ENCODE data around the gene PKD2.
A peak's percentile ranks its signal among the peaks of the same experiment; 100 is the strongest.

Gene PKD2

DNA sequence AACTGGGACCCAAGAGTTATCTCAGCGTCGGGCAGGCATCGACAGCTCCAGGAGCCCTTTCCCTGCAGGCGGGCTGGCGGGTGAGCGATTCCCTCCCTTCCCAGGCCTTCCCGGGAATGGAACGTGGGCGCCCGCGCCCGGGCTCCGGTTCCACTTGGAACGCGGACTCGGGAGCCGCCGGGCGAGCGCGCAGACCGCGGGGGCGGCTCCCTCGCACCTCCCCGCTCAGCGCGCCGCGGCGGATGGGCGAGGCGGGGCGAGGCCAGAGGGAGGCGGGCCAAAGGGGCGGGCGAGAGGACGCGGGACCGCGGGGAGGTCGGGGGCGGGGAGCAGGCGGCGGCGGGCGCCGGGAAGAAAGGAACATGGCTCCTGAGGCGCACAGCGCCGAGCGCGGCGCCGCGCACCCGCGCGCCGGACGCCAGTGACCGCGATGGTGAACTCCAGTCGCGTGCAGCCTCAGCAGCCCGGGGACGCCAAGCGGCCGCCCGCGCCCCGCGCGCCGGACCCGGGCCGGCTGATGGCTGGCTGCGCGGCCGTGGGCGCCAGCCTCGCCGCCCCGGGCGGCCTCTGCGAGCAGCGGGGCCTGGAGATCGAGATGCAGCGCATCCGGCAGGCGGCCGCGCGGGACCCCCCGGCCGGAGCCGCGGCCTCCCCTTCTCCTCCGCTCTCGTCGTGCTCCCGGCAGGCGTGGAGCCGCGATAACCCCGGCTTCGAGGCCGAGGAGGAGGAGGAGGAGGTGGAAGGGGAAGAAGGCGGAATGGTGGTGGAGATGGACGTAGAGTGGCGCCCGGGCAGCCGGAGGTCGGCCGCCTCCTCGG lies at the start of gene PKD2:
PKD2 (plus strand) TSS at position 332 of the 818 bp plus-strand sequence; CDS start at position 431, 99 bp downstream.
- DNase-seq, result peak; percentile 40 to 48

DNA sequence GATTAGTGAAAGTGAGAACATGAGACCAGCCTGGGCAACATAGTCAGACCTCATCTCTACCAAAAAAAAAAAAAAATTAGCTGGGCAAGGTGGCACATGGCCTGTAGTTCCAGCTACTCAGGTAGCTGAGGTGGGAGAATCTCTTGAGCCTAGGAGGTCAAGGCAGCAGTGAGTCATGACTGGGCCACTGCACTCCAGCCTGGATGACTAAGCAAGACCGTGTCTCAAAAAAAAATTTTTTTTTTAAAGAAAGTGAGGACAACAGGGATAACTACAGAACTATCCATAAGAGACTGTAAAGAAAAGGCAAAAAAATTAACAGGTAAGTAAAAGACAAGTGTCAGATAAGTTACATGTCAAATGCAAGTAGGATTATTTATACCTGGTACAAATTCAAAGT lies 45.4 kb upstream of the PKD2 start:
- no peak for DNase-seq

DNA sequence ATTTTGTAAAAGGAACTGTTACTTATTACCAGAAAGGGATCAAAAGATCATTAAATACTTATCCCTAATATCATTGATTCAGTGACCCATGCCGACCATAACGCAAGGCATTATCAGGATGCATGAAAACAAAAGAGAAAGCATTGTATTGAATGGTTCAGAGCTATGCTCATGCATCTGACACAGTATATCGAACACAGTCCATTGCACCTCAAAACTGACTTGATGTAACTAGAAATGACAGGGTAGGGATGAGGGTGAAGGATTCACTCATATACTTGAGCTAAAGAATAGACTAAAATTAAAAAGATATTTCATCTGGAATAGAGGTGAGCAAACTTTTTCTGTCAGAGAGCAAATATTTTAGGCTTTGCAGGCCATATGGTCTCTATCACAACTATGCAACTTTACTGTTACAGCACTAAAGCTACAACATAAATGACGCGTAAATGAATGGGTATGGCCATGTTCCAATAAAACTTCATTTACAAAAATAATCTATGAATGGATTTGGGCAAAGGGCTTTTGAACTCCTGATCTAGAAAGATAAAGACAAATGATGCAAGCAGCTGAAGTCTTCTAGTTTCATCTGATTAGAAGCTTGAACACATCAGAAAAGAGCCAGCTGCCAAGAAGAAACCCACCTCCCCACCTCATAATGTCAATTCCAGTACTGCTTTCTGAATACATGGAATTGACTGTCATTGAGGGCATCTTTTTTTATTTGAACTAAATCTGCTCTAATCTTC lies 44.9 kb upstream of the PKD2 start:
- no peak for DNase-seq

DNA sequence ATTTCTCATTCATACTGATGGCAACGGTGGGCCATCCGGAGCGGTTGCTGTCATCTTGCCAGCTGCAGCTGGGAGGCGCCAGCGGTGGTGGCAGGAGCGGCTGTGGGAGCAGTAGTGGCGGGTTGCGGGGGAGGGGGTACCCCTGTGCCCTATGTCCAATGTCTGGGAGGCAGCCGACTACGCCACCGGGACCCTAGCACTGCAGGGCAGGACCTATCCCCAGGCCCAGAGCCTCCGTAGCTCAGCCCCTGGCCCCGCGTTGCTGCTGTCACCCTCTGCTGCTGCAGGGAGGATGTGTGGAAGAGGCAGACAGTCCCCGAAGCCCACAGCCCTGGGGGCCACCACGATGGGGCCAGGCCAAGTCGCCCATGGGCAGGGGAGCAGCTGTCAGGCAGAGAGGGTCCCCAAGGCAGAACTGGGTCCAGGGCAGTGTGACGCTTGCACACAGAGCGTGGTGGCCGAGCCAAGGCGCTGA lies 41.9 kb upstream of the PKD2 start:
- no peak for DNase-seq

DNA sequence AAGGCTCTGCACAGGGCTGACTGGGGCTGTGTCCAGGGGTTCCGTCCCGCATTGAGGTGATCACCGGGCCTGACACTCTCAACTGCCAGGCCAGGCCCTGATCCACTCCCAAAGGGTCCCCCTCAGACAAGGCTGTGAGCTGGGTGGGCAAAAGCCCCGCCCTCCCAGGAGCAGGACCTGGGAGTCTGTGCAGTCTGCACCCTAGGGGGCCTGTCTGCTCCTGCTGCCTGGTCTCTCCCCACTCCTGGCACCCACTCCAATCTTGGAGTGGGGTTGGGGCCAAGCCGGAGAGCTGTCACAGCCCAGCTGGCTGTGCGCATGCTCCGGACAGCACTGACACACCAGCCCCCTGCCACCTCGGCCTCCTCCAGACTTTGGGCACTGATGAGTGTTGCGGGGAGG lies 41.3 kb upstream of the PKD2 start:
- no peak for DNase-seq

DNA sequence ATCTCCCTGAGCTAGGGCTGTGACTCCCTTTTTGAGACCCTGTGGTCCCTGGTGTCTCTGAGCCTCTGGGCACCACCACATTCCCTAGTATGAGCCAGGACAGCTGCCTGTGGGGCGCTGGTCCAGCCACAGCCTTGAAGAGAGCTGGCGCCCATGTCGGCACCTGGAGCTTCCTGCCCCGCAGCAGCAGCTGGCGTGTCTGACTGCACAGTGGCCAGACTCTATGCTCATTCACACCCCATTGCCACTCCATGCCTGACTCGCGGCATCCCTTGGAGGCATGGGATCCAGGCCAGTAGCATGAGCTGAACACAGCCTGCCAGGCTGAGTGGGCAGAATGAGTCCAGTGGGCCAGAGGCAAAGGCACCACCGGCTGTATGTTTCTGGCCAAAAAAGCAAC lies 40.2 kb upstream of the PKD2 start:
- no peak for DNase-seq

DNA sequence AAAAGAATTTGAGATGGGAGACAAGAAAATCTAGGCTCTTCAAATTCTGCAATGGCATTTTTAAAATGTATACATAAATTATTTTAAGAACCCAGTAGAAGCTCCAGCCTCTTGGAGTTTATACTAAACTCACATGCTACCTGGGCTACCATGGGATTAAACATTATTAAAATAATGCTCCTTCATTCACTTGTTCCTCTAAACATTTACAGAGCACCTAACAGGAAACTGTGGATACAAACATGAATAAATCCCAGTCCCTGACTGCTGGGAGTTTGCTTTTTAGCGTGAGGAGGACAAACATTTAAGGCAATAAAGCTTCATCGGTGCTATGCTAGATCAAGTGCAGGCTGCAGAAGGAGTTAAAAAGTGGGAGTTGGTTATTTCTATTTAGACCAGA lies 37.3 kb upstream of the PKD2 start:
- no peak for DNase-seq

DNA sequence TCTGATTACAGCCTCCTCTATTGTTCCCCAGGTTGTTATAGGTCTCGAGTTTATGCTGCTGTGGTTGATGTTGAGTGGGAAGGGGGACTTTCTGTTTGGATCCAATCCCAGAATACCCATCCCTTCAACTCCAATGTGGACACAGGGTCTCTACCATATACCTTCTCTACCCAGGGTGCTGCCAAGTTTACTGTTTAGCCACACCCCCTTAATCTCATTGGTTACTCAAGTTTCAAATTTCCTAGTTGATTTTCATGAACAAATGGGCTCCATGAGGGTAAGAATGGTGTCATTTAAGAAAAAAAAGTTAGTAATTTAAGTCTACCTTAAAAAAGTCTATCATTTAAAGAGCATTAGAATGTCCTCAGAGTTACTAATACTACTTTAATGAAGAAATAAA lies 35.6 kb upstream of the PKD2 start:
- DNase-seq, result no peak

DNA sequence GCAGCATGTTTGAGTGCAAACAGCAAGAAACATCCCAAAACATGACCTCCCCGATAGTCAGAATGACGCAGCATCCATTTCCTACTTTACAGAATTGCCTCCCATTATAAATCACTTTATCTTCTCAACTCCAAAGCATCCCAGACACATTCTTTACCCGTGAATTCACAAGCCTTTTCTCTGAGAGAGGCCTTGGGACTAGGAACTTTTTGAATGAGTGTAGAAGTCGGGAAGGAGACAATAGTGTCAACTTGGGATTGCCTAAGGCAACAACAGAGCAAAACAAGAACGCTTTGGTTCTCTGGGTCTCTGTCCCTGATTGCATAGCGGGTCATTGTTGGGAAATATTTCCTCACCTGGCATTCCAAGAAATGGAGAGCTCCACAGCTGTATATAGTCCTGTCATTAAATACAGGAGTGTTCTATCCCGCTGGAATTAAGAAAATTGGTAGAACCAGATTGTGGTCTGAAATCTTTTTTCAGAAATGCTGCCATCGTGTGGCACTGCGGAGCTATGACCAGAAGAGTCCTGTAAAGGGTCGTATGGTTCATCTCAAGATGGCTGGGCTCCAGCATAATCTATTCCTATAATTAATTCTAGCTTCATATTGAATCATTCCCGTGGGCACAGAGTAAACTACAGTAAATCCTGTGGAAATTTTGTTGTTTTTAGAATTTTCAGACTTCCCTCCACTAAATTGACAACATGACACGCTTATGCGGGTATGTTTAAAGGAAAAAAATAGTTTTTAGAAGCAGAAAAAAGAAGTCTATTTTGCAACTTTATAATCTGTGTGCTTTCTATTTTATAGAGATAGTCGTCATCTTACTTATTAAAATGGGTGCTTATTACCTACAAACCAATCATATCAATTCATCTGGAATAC lies 33.9 kb upstream of the PKD2 start:
- peak in 1 of 2 donors; percentile 45 for DNase-seq

DNA sequence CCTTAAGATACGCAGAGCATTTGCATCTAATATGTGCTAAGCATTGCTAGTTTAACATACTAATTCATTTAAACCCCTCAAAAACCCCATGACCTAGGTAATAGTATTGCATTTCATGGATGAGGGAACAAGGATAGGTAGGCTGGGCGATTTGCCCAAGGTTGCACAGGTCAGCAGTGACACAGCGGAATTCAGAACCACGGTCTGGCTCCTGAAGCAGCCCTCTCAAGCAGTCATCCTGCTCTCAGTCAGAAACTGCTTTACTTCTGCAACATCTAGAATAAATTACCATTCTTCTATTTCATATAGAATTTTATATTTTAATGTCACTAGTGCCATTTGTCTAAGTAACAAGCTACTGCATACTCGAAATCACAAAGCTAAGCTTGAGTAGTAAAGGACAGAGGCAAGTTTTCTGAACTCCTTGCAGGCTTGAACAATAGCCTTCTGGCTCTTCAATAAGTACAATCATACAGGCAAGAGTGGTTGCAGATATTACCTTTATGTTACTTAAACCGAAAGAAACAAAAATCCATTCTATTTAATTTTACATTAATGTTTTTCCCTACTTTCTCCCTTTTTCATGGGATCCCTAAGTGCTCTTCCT lies 32.5 kb upstream of the PKD2 start:
- DNase-seq, result no peak

DNA sequence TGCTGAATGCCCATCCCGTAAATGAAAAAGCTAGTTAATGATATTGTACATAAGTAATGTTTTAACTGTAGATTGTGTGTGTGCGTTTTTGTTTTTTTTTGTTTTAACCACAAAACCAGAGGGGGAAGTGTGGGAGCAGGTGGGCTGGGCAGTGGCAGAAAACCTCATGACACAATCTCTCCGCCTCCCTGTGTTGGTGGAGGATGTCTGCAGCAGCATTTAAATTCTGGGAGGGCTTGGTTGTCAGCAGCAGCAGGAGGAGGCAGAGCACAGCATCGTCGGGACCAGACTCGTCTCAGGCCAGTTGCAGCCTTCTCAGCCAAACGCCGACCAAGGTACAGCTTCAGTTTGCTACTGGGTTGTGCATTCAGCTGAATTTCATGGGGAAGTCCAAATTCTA lies 32.0 kb upstream of the PKD2 start, which contains the start of gene SPP1:
SPP1 (plus strand) TSS at position 249 of the 400 bp plus-strand sequence. CDS start 1,182 bp downstream, outside the sequence.
- peak in 1 of 2 donors; percentile 78 for DNase-seq

DNA sequence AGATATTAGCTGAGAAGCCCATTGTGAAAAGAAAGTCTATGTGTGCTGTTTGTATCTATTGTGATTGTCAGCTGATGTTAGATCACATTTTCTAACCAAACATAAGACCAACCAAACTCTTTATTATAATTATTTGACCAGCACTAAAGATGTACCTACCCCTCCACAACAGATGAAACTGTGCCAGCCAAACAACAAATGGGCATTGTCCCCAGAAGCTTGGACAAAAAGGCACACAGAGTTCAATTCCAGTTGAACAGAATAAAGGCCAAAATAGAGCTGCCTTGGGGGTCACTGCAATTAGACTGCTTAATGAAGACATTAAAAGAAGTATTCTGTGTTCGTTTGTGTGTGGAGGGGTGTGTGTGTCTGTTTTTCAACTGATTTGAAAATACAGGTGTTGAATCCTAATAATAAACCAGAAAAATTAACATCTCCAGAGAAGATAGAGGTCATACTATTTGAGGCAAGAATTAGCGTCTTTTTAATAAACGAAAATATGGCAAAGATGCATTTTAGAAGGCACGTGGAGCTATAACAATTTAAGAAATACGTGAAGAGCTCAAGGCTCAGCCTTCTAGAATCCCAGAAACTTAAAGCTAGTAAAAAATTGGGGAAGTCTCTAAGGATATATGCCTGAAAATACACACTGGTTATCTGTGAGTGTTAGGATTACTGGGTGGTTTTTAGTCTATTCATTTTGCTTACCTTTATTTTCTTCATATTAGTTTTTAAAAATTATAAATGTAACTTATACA lies 29.7 kb upstream of the PKD2 start:
- no peak for DNase-seq

DNA sequence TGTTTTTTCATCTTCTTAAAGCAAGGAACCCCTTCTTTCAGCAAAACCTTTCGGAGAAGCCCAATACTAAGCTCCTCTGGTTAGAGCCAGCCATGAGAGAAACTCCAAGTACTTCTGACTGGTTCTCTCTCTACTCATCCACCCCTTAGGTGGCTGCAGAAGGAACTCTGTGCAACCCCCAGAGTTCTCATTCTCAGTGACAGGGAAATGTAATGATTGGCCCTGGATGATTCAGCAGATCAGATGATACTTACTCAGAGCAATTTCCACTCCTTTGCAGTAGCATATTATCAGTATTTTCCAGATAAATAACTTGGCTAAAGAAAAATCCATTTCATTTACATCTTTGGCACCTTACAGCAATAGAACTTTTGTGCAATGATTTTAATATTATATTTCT lies 28.8 kb upstream of the PKD2 start:
- peak in 1 of 2 donors; percentile 28 for DNase-seq

DNA sequence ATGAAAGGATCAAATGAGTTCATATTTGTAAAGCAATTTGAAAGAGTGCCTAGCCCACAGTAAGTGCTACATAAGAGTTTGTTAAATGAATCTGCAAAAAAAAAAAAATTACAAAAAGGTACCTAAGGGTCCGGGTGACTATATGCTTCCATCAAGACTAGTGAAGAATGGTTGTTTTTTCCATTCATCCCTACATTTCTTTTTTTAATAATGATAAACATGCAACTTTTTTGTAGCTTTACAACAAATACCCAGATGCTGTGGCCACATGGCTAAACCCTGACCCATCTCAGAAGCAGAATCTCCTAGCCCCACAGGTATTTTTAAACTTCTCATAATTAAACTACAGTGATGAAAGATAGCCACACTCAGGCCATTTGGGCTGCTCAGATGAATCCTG lies 27.6 kb upstream of the PKD2 start:
- no peak for DNase-seq

DNA sequence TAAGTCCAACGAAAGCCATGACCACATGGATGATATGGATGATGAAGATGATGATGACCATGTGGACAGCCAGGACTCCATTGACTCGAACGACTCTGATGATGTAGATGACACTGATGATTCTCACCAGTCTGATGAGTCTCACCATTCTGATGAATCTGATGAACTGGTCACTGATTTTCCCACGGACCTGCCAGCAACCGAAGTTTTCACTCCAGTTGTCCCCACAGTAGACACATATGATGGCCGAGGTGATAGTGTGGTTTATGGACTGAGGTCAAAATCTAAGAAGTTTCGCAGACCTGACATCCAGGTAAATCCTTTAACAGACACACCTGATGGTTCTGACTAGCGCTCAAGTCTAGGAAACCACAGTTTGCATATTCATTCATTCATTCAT lies 25.9 kb upstream of the PKD2 start:
- no peak for DNase-seq

DNA sequence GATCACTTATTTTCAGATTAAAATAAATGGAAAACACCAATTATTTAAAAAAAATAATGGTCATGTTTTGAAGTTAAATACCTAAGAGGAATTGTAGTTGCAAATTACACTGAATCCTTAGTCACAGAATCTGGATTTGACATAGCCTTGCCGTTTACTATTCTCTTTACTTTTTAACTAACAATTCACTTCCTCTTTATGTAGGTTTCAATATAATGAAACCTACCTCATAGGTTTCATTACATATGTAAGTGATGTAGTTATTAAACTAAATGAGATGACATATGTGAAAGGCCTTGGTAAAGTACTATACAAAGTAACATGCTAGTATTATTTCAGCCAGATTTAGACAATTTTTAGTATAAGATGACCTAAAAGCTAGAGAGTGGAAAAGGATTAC lies 25.4 kb upstream of the PKD2 start:
- DNase-seq, result no peak

DNA sequence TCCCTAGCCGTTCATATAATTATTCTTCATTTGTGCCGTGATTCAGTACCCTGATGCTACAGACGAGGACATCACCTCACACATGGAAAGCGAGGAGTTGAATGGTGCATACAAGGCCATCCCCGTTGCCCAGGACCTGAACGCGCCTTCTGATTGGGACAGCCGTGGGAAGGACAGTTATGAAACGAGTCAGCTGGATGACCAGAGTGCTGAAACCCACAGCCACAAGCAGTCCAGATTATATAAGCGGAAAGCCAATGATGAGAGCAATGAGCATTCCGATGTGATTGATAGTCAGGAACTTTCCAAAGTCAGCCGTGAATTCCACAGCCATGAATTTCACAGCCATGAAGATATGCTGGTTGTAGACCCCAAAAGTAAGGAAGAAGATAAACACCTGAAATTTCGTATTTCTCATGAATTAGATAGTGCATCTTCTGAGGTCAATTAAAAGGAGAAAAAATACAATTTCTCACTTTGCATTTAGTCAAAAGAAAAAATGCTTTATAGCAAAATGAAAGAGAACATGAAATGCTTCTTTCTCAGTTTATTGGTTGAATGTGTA lies 24.9 kb upstream of the PKD2 start:
- DNase-seq, result no peak

DNA sequence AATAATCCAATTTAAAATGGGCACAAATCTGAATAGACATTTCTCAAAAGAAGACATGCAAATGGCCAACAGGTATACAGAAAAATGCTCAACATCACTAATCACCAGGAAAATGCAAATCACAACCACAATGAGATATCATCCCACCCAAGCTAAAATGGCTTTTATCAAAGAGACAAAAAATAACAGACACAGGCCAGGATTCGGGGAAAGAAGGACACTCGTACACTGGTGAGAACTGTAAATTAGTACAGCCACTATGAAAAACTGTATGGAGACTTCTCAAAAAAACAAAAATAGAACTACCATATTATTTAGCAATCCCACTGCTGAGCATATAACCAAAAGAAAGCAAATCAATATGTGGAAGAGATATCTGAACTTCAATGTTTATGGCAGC lies 23.4 kb upstream of the PKD2 start:
- no peak for DNase-seq

DNA sequence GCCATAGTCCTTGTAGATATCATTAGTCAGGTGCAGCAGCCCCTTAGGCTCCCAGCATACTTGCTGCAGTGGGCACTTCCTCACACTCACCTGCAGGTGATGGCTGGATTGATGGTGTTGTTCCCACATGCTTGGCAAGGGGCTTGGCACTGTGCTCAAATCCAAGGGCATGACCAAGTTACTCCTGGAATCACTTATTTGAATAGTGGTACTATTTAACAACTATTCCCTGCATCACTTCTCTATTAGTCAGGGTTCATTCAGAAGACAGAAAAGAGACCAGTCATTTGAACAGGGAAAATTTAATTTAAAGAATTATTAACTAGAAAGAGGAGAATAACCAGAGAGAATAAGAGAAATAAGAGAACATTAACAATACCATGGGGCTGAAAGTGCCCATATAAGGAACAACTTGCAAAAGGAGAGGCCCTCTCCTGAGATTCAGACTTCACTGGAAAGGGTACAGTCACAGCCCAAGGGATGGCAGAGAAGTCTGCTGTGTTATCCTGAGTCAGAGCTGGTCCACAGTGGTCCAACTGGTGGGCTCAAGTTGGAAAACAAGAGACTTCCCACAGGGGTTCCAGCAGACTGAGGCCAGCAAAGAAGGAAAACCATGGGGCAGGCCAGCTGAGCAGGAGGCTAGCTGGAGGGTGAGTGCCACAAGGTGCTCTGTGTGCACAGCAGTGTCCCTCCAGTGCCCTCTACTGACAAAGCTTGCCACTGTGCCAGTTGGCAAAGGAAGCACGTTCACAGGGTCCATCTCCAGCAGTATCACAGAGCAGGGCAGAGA lies 22.1 kb upstream of the PKD2 start:
- peak in 1 of 2 donors; percentile 70 for DNase-seq

DNA sequence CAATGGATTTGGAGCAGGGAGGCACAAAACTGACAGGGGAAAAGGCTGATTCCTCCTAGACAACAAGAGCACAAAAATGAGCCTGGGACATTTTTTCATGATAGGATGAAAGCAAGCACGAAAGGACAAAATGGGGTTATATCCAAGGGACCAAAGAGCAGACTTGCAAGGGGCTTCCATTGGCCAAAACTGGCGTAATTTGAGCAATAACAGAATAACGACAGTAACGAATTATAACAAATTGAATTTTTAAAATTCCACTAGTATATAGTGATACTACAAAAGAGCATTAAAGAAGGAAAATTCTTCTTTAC lies 21.6 kb upstream of the PKD2 start:
- no peak for DNase-seq

DNA sequence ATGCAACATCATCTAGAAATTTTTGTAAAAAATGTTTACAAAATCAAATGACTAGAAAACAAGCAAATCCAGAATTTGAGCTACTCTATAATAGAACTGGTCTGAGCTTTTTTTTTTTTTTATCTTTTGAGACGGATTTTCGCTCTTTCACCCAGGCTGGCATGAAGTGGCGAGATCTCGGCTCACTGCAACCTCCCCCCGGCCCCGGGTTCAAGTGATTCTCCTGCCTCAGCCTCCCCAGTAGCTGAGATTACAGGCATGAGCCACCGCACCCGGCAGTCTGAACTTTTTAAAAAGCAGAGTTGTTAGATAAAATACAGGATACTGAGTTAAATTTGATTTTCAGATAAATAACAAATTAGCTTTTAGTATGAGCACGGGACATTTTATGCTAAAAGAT lies 20.9 kb upstream of the PKD2 start:
- DNase-seq, result no peak

Data from bone marrow (tissue), 2 donors.